HepG2 (cell line): Measurements from ENCODE around the gene IFIH1. TPM values are rescaled to one million over a fixed set of nuclear protein-coding genes. Genes with fewer than 3 reads are reported as not detected.

ENCODE experiments used
- ATAC-seq: fragments of 200-7000 bp; cut with Tn5 transposase; 3 replicates; pipeline ENCODE4 v1.9.1; 2020; ENCODE audit warnings: mild to moderate bottlenecking, moderate library complexity
- BruUV-seq: library from RNA; stranded (reverse); fragments of 400-500 nt; replicated peaks from 2 replicates; lab custom pipeline; 2021; lab: Mats Ljungman, UMichigan
- CTCF ChIA-PET: fragments of 300-600 bp; formaldehyde crosslinking; extraction: SDS; loops from one replicate; lab custom pipeline; 2021; ENCODE audit warnings: low total read pairs, inconsistent platforms, low intra/inter-chr PET ratio; lab: Yijun Ruan, JAX
- POLR2A ChIA-PET: fragments of 350-600 bp; sonication (Branson Sonifier 250); formaldehyde crosslinking; loops from one replicate; lab custom pipeline; 2020; ENCODE audit warnings: antibody characterized with exemption, inconsistent platforms; lab: Yijun Ruan, JAX
- DNase-seq: peaks from one replicate; pipeline ENCODE4 v3.0.0-alpha.2; 2015; ENCODE audit warnings: low spot score
- FAIRE-seq: peaks from 3 replicates; lab custom pipeline; 2011; peaks lifted over from hg19 to GRCh38; lab: Jason Lieb, UNC
- H2AFZ ChIP-seq: one replicate; pipeline ENCODE4 v1.6.1; 2011; ENCODE audit warnings: low read length, inconsistent platforms
- H3K27ac ChIP-seq: fragments of 300-600 bp; 3 replicates; pipeline ENCODE4 v1.8.0; 2011; ENCODE audit warnings: mixed run types, mild to moderate bottlenecking, mixed read lengths, low read length, inconsistent platforms; ENCODE audit not compliant: insufficient read depth; ENCODE audit errors: extremely low read length
- H3K27me3 ChIP-seq, 2 experiments: fragments of 200-600 bp in 1 of 2; 2 replicates in 1 of 2; 3 replicates in 1 of 2; pipeline versions ENCODE4 v1.6.0 to v1.8.0; 2011; ENCODE audit warnings: low read length in 2 of 2, mild to moderate bottlenecking in 2 of 2, moderate library complexity in 2 of 2, inconsistent platforms in 1 of 2; ENCODE audit not compliant: insufficient read depth in 2 of 2, control insufficient read depth in 1 of 2
- H3K36me3 ChIP-seq, 2 experiments: fragments of 200-600 bp in 1 of 2; replicated peaks in 1 of 2; 2 replicates in 1 of 2; 3 replicates in 1 of 2; pipeline versions ENCODE4 v1.5.1 to v1.8.0; 2011; ENCODE audit warnings: low read length in 2 of 2, inconsistent platforms in 1 of 2; ENCODE audit not compliant: insufficient read depth in 2 of 2, control insufficient read depth in 1 of 2
- H3K4me1 ChIP-seq: 2 replicates; pipeline ENCODE4 v1.5.1; 2012; ENCODE audit warnings: low read length, inconsistent platforms; ENCODE audit not compliant: insufficient read depth
- H3K4me2 ChIP-seq: 2 replicates; pipeline ENCODE4 v1.6.0; 2011; ENCODE audit warnings: low read depth, low read length, inconsistent platforms
- H3K4me3 ChIP-seq, 3 experiments: fragments of 200-600 bp in 1 of 3; sonication (generic), shearing (Covaris generic) in 1 of 3; replicated peaks in 1 of 3; 2 replicates each; pipeline ENCODE4 v1.5.1; 2011 to 2016; ENCODE audit warnings: low read length in 3 of 3, inconsistent platforms in 2 of 3, low read depth in 2 of 3, mild to moderate bottlenecking in 2 of 3, control low read depth in 1 of 3, mixed read lengths in 1 of 3; ENCODE audit not compliant: insufficient read depth in 1 of 3
- H3K79me2 ChIP-seq: one replicate; pipeline ENCODE4 v1.6.1; 2011; ENCODE audit warnings: low read length, inconsistent platforms; ENCODE audit not compliant: insufficient read depth
- H3K9ac ChIP-seq: 2 replicates; pipeline ENCODE4 v1.6.0; 2011; ENCODE audit warnings: mild to moderate bottlenecking, low read depth, low read length, inconsistent platforms; ENCODE audit not compliant: insufficient read depth
- H3K9me3 ChIP-seq: 2 replicates; pipeline ENCODE4 v1.5.1; 2012; ENCODE audit warnings: mild to moderate bottlenecking, low read length
- H4K20me1 ChIP-seq: 2 replicates; pipeline ENCODE4 v1.6.0; 2011; ENCODE audit warnings: inconsistent platforms, mild to moderate bottlenecking, low read length, moderate library complexity; ENCODE audit not compliant: insufficient read depth
- FOSL2 ChIP-seq: sonication (generic); formaldehyde crosslinking; IDR thresholded peaks from 2 replicates; pipeline ENCODE4 v1.4.0; 2020; ENCODE audit warnings: missing genetic modification reagents
- FOXP1 ChIP-seq, 2 experiments: fragments of 450-650 bp in 1 of 2; IDR thresholded peaks; 2 replicates each; pipeline ENCODE4 v1.6.1; 2017 to 2018; ENCODE audit warnings: antibody characterized with exemption in 1 of 2
- GTF3A ChIP-seq: sonication (generic); formaldehyde crosslinking; conservative IDR thresholded peaks from 2 replicates; pipeline ENCODE4 v1.4.0; 2020; ENCODE audit warnings: mild to moderate bottlenecking, missing genetic modification reagents
- HIVEP1 ChIP-seq: sonication (generic); formaldehyde crosslinking; IDR thresholded peaks from 2 replicates; pipeline ENCODE4 v1.4.0; 2020; ENCODE audit warnings: mild to moderate bottlenecking, missing genetic modification reagents
- HOXA7 ChIP-seq: sonication (generic); formaldehyde crosslinking; IDR thresholded peaks from 2 replicates; pipeline ENCODE4 v1.8.1; 2022; ENCODE audit warnings: mild to moderate bottlenecking, missing genetic modification reagents, moderate library complexity
- KMT2B ChIP-seq: IDR thresholded peaks from 2 replicates; pipeline ENCODE4 v1.6.1; 2016; ENCODE audit warnings: missing genetic modification reagents, missing compliant biosample characterization
- SMC3 ChIP-seq: IDR thresholded peaks from 2 replicates; pipeline ENCODE4 v1.6.1; 2011; ENCODE audit warnings: low read length, improper control_type of control experiment
- TARDBP ChIP-seq: sonication (generic); formaldehyde crosslinking; IDR thresholded peaks from 2 replicates; pipeline ENCODE4 v1.8.0; 2022; ENCODE audit warnings: mild to moderate bottlenecking, missing genetic modification reagents
- TEAD3 ChIP-seq: optimal IDR thresholded peaks from 2 replicates; pipeline ENCODE3; 2016; ENCODE audit warnings: borderline replicate concordance
- ZBTB20 ChIP-seq: sonication (generic); formaldehyde crosslinking; IDR thresholded peaks from 2 replicates; pipeline ENCODE4 v1.8.1; 2023; ENCODE audit warnings: missing genetic modification reagents, low read depth, mild to moderate bottlenecking, borderline replicate concordance
- ZNF17 ChIP-seq: sonication (generic); formaldehyde crosslinking; IDR thresholded peaks from 2 replicates; pipeline ENCODE4 v1.5.0; 2020; ENCODE audit warnings: mild to moderate bottlenecking, missing genetic modification reagents
- ZNF567 ChIP-seq: sonication (generic); formaldehyde crosslinking; IDR thresholded peaks from 2 replicates; pipeline ENCODE4 v1.8.1; 2023; ENCODE audit warnings: mild to moderate bottlenecking, missing genetic modification reagents, borderline replicate concordance
- ZNF598 ChIP-seq: sonication (generic); formaldehyde crosslinking; IDR thresholded peaks from 2 replicates; pipeline ENCODE4 v1.5.1; 2020; ENCODE audit warnings: mild to moderate bottlenecking, missing genetic modification reagents, borderline replicate concordance
- ZNF607 ChIP-seq: sonication (generic); formaldehyde crosslinking; IDR thresholded peaks from 2 replicates; pipeline ENCODE4 v1.5.1; 2020; ENCODE audit warnings: missing genetic modification reagents, mild to moderate bottlenecking, borderline replicate concordance
- ZNF674 ChIP-seq: sonication (generic); formaldehyde crosslinking; IDR thresholded peaks from 2 replicates; pipeline ENCODE4 v1.5.0; 2020; ENCODE audit warnings: low read depth, mild to moderate bottlenecking, missing genetic modification reagents
- ZNF792 ChIP-seq: IDR thresholded peaks from 2 replicates; pipeline ENCODE4 v1.6.1; 2016
- WGBS: methylation state at CpG from one replicate; pipeline ENCODE4 v1.1.6; 2017; ENCODE audit warnings: low lambda C conversion rate; 5-methylcytosine and 5-hydroxymethylcytosine counted together
- in situ Hi-C: cut with HindIII; loops from 2 replicates; pipeline ENCODE4 v1.10.0; 2017; ENCODE audit warnings: low pct_unique_long_range_greater_than_20kb; ENCODE audit not compliant: extremely low pct_ligation_motif_present
- intact Hi-C: fragments of 100-400 bp; cut with micrococcal nuclease; formaldehyde crosslinking; loops from one replicate; pipeline ENCODE4 v1.10.0; 2022; ENCODE audit not compliant: unreplicated experiment
- polyA plus RNA-seq, 8 experiments: library from polyadenylated mRNA; depleted of rRNA in 3 of 8; stranded (reverse) in 7 of 8; unstranded in 1 of 8; fragments of >200 nt; fragmentation: Illumina TruSeq in 4 of 8; extraction: Trizol in 4 of 8; gene quantifications; 2 replicates each; pipeline versions ENCODE4 v1.2.1 to v1.2.3, GENCODE V29; 2011 to 2016; ENCODE audit warnings: low read depth in 4 of 8, missing spikeins in 1 of 8, mixed read lengths in 1 of 8; ENCODE audit not compliant: insufficient read depth in 1 of 8
- total RNA-seq, 5 experiments: library from RNA; depleted of rRNA; stranded (reverse); fragments of >200 nt; fragmentation: Illumina TruSeq; extraction: Trizol; gene quantifications; 2 replicates each; pipeline ENCODE4 v1.2.3, GENCODE V29; 2016; ENCODE audit warnings: low read depth in 1 of 5

Gene IFIH1
- total and polyA plus RNA-seq, 2 of the 13 experiments (the other 11 are each of a cell fraction or from before 2014, with no cell fraction given) = 1.5 to 11.5 TPM

- Histone ChIP-seq H3K4me2 (no peak overlapping the region), H2AFZ (no peak overlapping the region), H3K4me1 (no peaks in the 10 kb centered on the region), H4K20me1 (no peaks in the 10 kb centered on the region), H3K27ac (no peak overlapping the region), H3K79me2 (no peaks in the 10 kb centered on the region), H3K9ac (no peak overlapping the region), H3K9me3 (no peaks in the 10 kb centered on the region), H3K36me3 (no peaks in the 10 kb centered on the region), H3K27me3 (no peaks in the 10 kb centered on the region), H3K4me3 (no peak overlapping the region)
- in situ Hi-C loops (no loop called here), intact Hi-C loops (no loop called here)
- no TSS peak for BruUV-seq
- DNase-seq (no peak), FAIRE-seq (no peak), ATAC-seq (no peak)
- CTCF ChIA-PET = no interaction called here
- WGBS = 2% methylated on average over 2 of the region's 2 CpGs
- POLR2A ChIA-PET = no interaction called here
- no peak for TF ChIP-seq FOXP1 (IDR thresholded peaks at IDR 0.05)
- TF ChIP-seq FOXP1 (CRISPR knock-in tag; IDR thresholded peaks at IDR 0.05) = no peak
These were observed 86.5 kb downstream of the IFIH1 start for GRCh38 chr2:162232027-162232426.

- Histone ChIP-seq H4K20me1 (no peaks in the 10 kb centered on the region), H3K4me2 (no peak overlapping the region), H3K4me1 (no peaks in the 10 kb centered on the region), H2AFZ (no peak overlapping the region), H3K27ac (no peak overlapping the region), H3K27me3 (no peaks in the 10 kb centered on the region), H3K4me3 (no peak overlapping the region), H3K36me3 (no peaks in the 10 kb centered on the region), H3K9me3 (no peaks in the 10 kb centered on the region), H3K79me2 (no peaks in the 10 kb centered on the region), H3K9ac (no peak overlapping the region)
- ChIA-PET POLR2A (no interaction called here), CTCF (no interaction called here)
- intact Hi-C loops = no loop called here
- in situ Hi-C loops = no loop called here
- DNase-seq (no peak), ATAC-seq (no peak), FAIRE-seq (no peak)
- TF ChIP-seq KMT2B (CRISPR knock-in tag) = no peak
- no peak for TF ChIP-seq ZNF792 (CRISPR knock-in tag)
- no peak for TF ChIP-seq HIVEP1 (CRISPR knock-in tag)
- no peak for TF ChIP-seq SMC3
- no peak for TF ChIP-seq ZBTB20
- no peak for TF ChIP-seq ZNF674 (CRISPR knock-in tag)
- no peak for TF ChIP-seq ZNF598 (CRISPR knock-in tag)
- TF ChIP-seq ZNF17 (CRISPR knock-in tag) = no peak
- no peak for TF ChIP-seq TEAD3 (CRISPR knock-in tag)
- TF ChIP-seq GTF3A (CRISPR knock-in tag) = no peak
- TF ChIP-seq ZNF607 (CRISPR knock-in tag) = no peak
- no peak for TF ChIP-seq TARDBP (CRISPR knock-in tag)
- TF ChIP-seq ZNF567 (CRISPR knock-in tag) = no peak
- no peak for TF ChIP-seq FOSL2 (CRISPR knock-in tag)
- TF ChIP-seq HOXA7 (CRISPR knock-in tag) = no peak
- WGBS = 0% methylated on average over 1 of the region's 1 CpG
- no TSS peak for BruUV-seq
These were observed 87.7 kb downstream of the IFIH1 start for GRCh38 chr2:162230761-162231160.
